Natural killer cell treated with Interleukin-12 subunit alpha and Interleukin-12 subunit beta and Interleukin-15 and Interleukin-18, amount 100 ng/mL, for 72 hours (primary cell): ENCODE data around the gene FAM13A. TPM values are rescaled to one million over a fixed set of nuclear protein-coding genes. Genes with fewer than 3 reads are reported as not detected.
"Not testable (repeated sequence)": the region's sequence is repeated elsewhere in the genome, so short reads cannot be mapped to it uniquely, and the experiment has no call there.

ENCODE experiments used
- ATAC-seq, 2 donors: fragments of 150-1000 bp; cut with Tn5 transposase in 1 of 2; sonication (Bioruptor Pico), chemical (Tn5 transposase) in 1 of 2; 2 replicates each; pipeline ENCODE4 v1.10.0; 2021
- DNase-seq: peaks from one replicate; pipeline ENCODE4 v3.0.0; 2022; ENCODE audit warnings: low spot score
- H3K27ac Mint-ChIP-seq, 2 donors: 1 replicate in 1 of 2; 2 replicates in 1 of 2; pipeline ENCODE4 v1.8.0; 2022; ENCODE audit warnings: mixed read lengths in 2 of 2, mild to moderate bottlenecking in 1 of 2, moderate library complexity in 1 of 2
- H3K27me3 Mint-ChIP-seq, 2 donors: 1 replicate in 1 of 2; 2 replicates in 1 of 2; pipeline ENCODE4 v1.8.0; 2022; ENCODE audit warnings: mixed read lengths in 2 of 2
- H3K36me3 Mint-ChIP-seq: one replicate; pipeline ENCODE4 v1.8.0; 2022; ENCODE audit warnings: mixed read lengths
- H3K4me1 Mint-ChIP-seq, 2 donors: 1 replicate in 1 of 2; 2 replicates in 1 of 2; pipeline ENCODE4 v1.8.0; 2022; ENCODE audit warnings: low read depth in 2 of 2, mixed read lengths in 2 of 2, mild to moderate bottlenecking in 1 of 2
- H3K4me3 Mint-ChIP-seq: one replicate; pipeline ENCODE4 v1.8.0; 2022; ENCODE audit warnings: mixed read lengths
- H3K9me3 Mint-ChIP-seq: 2 replicates; pipeline ENCODE4 v1.8.0; 2022; ENCODE audit warnings: mixed read lengths
- total RNA-seq, 2 donors: library from RNA; stranded (reverse); gene quantifications; one replicate each; pipeline ENCODE4 v1.2.3, GENCODE V29; 2022

Gene FAM13A
- total RNA-seq, 2 donors from 2014 or later = 0.73 to 2.1 TPM

- H3K27ac Mint-ChIP-seq = no peak overlapping the region
- H3K9me3 Mint-ChIP-seq = no peaks in the 10 kb centered on the region
- H3K4me1 Mint-ChIP-seq = no peaks in the 10 kb centered on the region
- peaks cover 8 to 17% of the 10 kb centered on the region in 2 donors for H3K27me3 Mint-ChIP-seq
- H3K4me3 Mint-ChIP-seq = no peak overlapping the region
- ATAC-seq = no peak
- DNase-seq = no peak
- H3K36me3 Mint-ChIP-seq = no peaks in the 10 kb centered on the region
Observed at GRCh38 chr4:88880501-88881226, 176.3 kb downstream of the FAM13A start.

GRCh38 chr4:88879991-88880390 is 177.0 kb downstream of the FAM13A start:
- H3K4me3 Mint-ChIP-seq = no peak overlapping the region
- DNase-seq = no peak
- no peak overlapping the region for H3K27ac Mint-ChIP-seq
- peaks cover 8 to 17% of the 10 kb centered on the region in 2 donors for H3K27me3 Mint-ChIP-seq
- no peaks in the 10 kb centered on the region for H3K4me1 Mint-ChIP-seq
- H3K9me3 Mint-ChIP-seq = no peaks in the 10 kb centered on the region
- no peak for ATAC-seq
- no peaks in the 10 kb centered on the region for H3K36me3 Mint-ChIP-seq

GRCh38 chr4:88878642-88879041 is 178.3 kb downstream of the FAM13A start:
- DNase-seq (no peak), ATAC-seq (no peak)
- Mint-ChIP-seq H3K36me3 (no peaks in the 10 kb centered on the region), H3K27ac (no peak overlapping the region), H3K4me3 (no peak overlapping the region), H3K27me3 (peaks cover 7 to 15% of the 10 kb centered on the region in 2 donors), H3K9me3 (no peaks in the 10 kb centered on the region), H3K4me1 (no peaks in the 10 kb centered on the region)

- peaks cover 3% of the 10 kb centered on the region for H3K9me3 Mint-ChIP-seq
- no peak overlapping the region for H3K4me3 Mint-ChIP-seq
- no peak for DNase-seq
- peaks cover 10 to 33% of the 10 kb centered on the region in 2 donors for H3K27me3 Mint-ChIP-seq
- H3K4me1 Mint-ChIP-seq = no peaks in the 10 kb centered on the region
- H3K27ac Mint-ChIP-seq = no peak overlapping the region
- peaks cover 5% of the 10 kb centered on the region for H3K36me3 Mint-ChIP-seq
- no peak for ATAC-seq
Observed at GRCh38 chr4:88870428-88870827, 186.6 kb downstream of the FAM13A start.

- peaks cover 10 to 33% of the 10 kb centered on the region in 2 donors for H3K27me3 Mint-ChIP-seq
- H3K4me1 Mint-ChIP-seq = no peaks in the 10 kb centered on the region
- H3K4me3 Mint-ChIP-seq = no peak overlapping the region
- no peak for DNase-seq
- H3K9me3 Mint-ChIP-seq = peaks cover 3% of the 10 kb centered on the region
- H3K36me3 Mint-ChIP-seq = peaks cover 5% of the 10 kb centered on the region
- H3K27ac Mint-ChIP-seq = no peak overlapping the region
- ATAC-seq = no peak
Observed at GRCh38 chr4:88868510-88868909, 188.5 kb downstream of the FAM13A start.

- ATAC-seq = no peak
- no peaks in the 10 kb centered on the region for H3K4me1 Mint-ChIP-seq
- DNase-seq = no peak
- H3K4me3 Mint-ChIP-seq = no peak overlapping the region
- H3K27ac Mint-ChIP-seq = no peak overlapping the region
- H3K9me3 Mint-ChIP-seq = peaks cover 3% of the 10 kb centered on the region
- H3K36me3 Mint-ChIP-seq = peaks cover 5% of the 10 kb centered on the region
- H3K27me3 Mint-ChIP-seq = peaks cover 10 to 25% of the 10 kb centered on the region in 2 donors
Observed at GRCh38 chr4:88866862-88867550, 190.0 kb downstream of the FAM13A start.

- DNase-seq (no peak), ATAC-seq (no peak)
- no peak overlapping the region for H3K27ac Mint-ChIP-seq
- no peaks in the 10 kb centered on the region for H3K9me3 Mint-ChIP-seq
- no peaks in the 10 kb centered on the region for H3K4me1 Mint-ChIP-seq
- H3K4me3 Mint-ChIP-seq = no peak overlapping the region
- no peaks in the 10 kb centered on the region for H3K36me3 Mint-ChIP-seq
- H3K27me3 Mint-ChIP-seq = peaks cover 7 to 16% of the 10 kb centered on the region in 2 donors
Observed at GRCh38 chr4:88865466-88865865, 191.5 kb downstream of the FAM13A start.

GRCh38 chr4:88865046-88865445 is 191.9 kb downstream of the FAM13A start:
- no peaks in the 10 kb centered on the region for H3K4me1 Mint-ChIP-seq
- H3K4me3 Mint-ChIP-seq = no peak overlapping the region
- no peak overlapping the region for H3K27ac Mint-ChIP-seq
- H3K27me3 Mint-ChIP-seq = peaks cover 7 to 16% of the 10 kb centered on the region in 2 donors
- DNase-seq (no peak), ATAC-seq (no peak)
- H3K36me3 Mint-ChIP-seq = no peaks in the 10 kb centered on the region
- no peaks in the 10 kb centered on the region for H3K9me3 Mint-ChIP-seq

- no peak for ATAC-seq
- Mint-ChIP-seq H3K27ac (no peak overlapping the region), H3K4me1 (no peaks in the 10 kb centered on the region), H3K9me3 (no peaks in the 10 kb centered on the region), H3K36me3 (no peaks in the 10 kb centered on the region), H3K27me3 (peaks cover 0 to 3% of the 10 kb centered on the region in 2 donors), H3K4me3 (no peak overlapping the region)
- no peak for DNase-seq
Observed at GRCh38 chr4:88860586-88860985, 196.4 kb downstream of the FAM13A start.

GRCh38 chr4:88859191-88859812 is 197.7 kb downstream of the FAM13A start:
- Mint-ChIP-seq H3K27ac (no peak overlapping the region), H3K9me3 (no peaks in the 10 kb centered on the region), H3K4me1 (no peaks in the 10 kb centered on the region), H3K27me3 (peaks cover 0 to 3% of the 10 kb centered on the region in 2 donors), H3K36me3 (no peaks in the 10 kb centered on the region), H3K4me3 (no peak overlapping the region)
- ATAC-seq = no peak
- DNase-seq = no peak

- no peak overlapping the region for H3K27ac Mint-ChIP-seq
- DNase-seq (no peak), ATAC-seq (no peak)
- H3K9me3 Mint-ChIP-seq = no peaks in the 10 kb centered on the region
- no peaks in the 10 kb centered on the region for H3K4me1 Mint-ChIP-seq
- no peak overlapping the region for H3K4me3 Mint-ChIP-seq
- H3K27me3 Mint-ChIP-seq = peaks cover 0 to 3% of the 10 kb centered on the region in 2 donors
- H3K36me3 Mint-ChIP-seq = no peaks in the 10 kb centered on the region
Observed at GRCh38 chr4:88858752-88859151, 198.2 kb downstream of the FAM13A start.

- ATAC-seq (no peak), DNase-seq (no peak)
- Mint-ChIP-seq H3K4me1 (no peaks in the 10 kb centered on the region), H3K27me3 (peaks cover 0 to 3% of the 10 kb centered on the region in 2 donors), H3K27ac (no peak overlapping the region), H3K9me3 (no peaks in the 10 kb centered on the region), H3K4me3 (no peak overlapping the region), H3K36me3 (no peaks in the 10 kb centered on the region)
Observed at GRCh38 chr4:88857588-88857987, 199.4 kb downstream of the FAM13A start.

GRCh38 chr4:88854481-88854880 is 202.5 kb downstream of the FAM13A start:
- Mint-ChIP-seq H3K36me3 (no peaks in the 10 kb centered on the region), H3K4me3 (no peak overlapping the region), H3K27ac (no peak overlapping the region), H3K27me3 (peaks cover 3 to 6% of the 10 kb centered on the region in 2 donors), H3K9me3 (no peaks in the 10 kb centered on the region), H3K4me1 (no peaks in the 10 kb centered on the region)
- no peak for DNase-seq
- no peak for ATAC-seq

- H3K27ac Mint-ChIP-seq, H3K36me3 Mint-ChIP-seq, H3K4me1 Mint-ChIP-seq, DNase-seq, ATAC-seq, H3K4me3 Mint-ChIP-seq, H3K9me3 Mint-ChIP-seq: not testable (repeated sequence)
- H3K27me3 Mint-ChIP-seq = peaks cover 3 to 15% of the 10 kb centered on the region in 2 donors
Observed at GRCh38 chr4:88853583-88853982, 203.4 kb downstream of the FAM13A start.
